Stimulated activated CD8-positive, alpha-beta memory T cell treated with anti-CD3 and anti-CD28 coated beads, Interleukin-2, amount 100 ng/mL, for 1 hour (primary cell): ENCODE measurements around the gene PUS7.
"Not testable (repeated sequence)": the region's sequence is repeated elsewhere in the genome, so short reads cannot be mapped to it uniquely, and the experiment has no call there.

ENCODE experiments used
- DNase-seq, 2 donors: peaks; one replicate each; pipeline ENCODE4 v3.0.0-alpha.2; 2020; ENCODE audit warnings: low read depth in 2 of 2

Gene PUS7

GRCh38 chr7:105497016-105497415 lies 25.1 kb downstream of the PUS7 start:
- no peak for DNase-seq

GRCh38 chr7:105496521-105496920 lies 25.6 kb downstream of the PUS7 start:
- DNase-seq = no peak

GRCh38 chr7:105493923-105494315 lies 28.2 kb downstream of the PUS7 start:
- DNase-seq = no peak

GRCh38 chr7:105493196-105493922 lies 28.7 kb downstream of the PUS7 start:
- DNase-seq = no peak

GRCh38 chr7:105489409-105489808 lies 32.7 kb downstream of the PUS7 start:
- no peak for DNase-seq

DNA sequence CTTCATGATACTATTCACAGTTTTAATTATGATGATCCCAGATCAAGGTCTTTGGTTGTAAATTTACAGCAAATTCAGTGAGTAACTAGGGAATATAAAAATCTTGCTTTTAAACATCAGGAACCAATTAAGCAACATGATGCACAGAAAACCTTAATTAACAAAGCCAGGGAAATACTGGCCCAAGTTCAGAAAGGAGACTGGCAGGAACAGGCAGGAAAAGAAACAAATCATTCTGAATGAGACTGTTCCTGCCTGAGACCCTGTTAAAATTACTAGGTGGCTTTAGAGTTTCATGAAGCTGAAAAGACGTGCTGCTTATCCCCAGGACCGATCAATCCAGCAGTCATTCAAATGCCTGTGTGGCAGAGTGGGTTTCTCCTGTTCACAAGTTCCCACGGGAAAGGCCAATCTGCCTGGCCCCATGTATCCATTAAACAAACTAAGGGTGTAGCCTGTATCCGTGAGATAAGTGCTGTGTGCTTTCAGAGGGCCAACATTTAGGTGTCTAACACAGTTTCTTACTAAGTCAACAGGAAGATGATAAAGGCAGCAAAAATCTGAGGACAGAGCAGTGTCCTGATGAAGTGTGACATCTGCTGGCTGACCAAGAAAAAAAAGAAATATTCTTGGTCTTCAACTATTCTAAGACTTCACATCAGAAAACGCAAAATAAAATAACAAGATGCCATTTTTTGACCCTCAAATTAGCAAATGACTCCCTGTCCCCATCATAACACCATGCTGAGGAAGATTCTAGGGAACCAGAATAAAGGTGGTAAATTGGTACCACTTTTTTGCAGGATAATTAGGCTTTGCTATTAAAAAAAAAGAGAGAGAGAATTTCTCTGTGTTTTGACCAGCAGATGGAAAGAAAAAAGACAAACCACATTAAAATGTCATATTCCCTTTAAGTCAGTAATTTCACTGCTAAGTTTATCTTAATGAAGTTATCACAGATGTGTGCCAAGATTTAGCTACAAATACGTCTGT lies 34.2 kb downstream of the PUS7 start:
- no peak for DNase-seq

DNA sequence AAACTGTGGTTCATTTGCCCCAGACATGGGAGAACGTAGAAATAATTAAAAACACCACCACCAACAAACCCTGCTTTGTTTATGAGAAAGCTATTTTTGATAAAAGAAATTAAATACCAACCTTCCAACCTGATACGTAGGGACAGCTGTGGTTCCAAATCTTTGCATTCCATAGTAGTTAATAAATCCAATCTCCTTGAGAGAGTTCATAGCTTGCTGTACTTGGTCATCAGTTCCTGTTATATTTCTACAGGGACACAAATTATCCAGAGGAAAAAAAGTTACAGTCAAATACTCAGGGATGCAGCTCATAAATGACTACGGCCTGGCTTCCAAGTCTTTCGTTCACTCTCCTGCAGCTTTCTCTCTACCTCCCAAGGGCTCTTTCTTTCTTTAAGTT lies 41.1 kb downstream of the PUS7 start:
- DNase-seq = no peak

DNA sequence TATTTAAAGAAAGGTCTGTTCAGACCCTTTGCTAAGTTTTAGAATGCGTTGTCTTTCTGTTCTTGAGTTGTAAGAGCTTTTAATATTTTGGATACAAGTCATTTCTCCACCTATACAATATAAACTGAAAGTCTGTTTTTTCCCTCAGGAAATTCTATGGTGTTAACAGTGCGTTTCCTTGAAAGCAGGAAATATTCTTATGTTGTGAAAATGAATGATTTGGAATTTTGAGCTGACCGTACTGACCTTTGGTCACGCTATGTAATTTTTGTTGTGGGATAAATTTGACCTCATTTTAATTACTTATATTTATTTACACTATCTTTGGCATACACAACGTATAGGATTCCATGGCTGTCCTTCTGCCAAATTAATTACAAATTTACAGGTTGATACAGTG lies 43.5 kb downstream of the PUS7 start:
- DNase-seq = no peak

- DNase-seq = no peak
These were observed 44.2 kb downstream of the PUS7 start for GRCh38 chr7:105477908-105478307.

- no peak for DNase-seq
These were observed 48.0 kb downstream of the PUS7 start for GRCh38 chr7:105474045-105474444.

DNA sequence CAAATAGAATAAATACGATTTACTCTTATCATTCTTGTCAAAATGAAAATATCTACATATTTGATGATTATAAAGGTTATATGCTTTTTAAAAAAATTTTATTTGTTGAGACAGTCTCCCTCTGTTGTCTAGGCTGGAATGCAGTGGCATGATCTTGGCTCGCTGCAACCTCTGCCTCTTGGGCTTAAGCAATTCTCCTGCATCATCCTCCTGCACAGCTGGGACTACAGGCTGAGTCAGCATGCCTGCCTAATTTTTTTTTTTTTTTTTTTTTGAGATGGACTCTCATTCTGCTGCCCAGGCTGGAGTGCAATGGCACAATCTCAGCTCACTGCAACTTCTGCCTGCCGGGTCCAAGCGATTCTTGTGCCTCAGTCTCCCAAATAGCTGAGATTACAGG lies 48.9 kb downstream of the PUS7 start:
- no peak for DNase-seq

DNA sequence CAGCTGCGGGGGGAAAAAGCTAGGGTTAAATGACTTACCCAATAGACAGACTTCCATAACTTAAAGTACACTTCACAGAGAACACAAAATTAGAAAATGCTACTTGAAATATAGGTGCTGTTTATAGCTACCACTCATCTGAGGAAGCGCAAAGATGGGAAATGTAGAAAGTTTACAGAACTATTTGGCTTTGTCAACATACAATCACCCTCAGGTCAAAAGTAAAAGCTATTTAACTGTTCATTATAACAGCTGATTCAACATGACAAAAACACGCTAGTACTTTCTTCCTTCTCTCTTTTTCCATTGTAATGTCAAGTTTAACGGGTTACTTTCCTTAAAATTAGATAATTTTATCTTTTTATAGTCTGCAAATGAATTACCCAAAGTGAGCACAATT lies 51.2 kb downstream of the PUS7 start:
- DNase-seq = no peak

DNA sequence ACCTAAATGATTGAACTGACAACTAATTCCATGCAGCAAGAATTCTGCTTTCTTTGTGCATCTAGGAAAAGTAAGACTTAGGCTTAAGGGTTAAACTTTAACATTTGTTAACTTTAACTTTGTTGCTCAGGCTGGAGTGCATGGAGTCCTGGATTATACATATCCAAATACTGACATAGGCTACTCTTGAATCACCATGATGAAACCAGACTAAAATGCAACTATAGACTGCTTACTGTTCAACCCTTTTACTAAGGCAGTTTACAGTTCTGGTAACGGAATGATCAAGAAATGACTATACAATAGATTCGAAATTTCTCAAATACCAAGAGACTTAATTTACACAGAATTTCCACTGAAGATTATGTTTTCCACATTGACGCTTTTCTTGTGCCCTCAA lies 52.0 kb downstream of the PUS7 start:
- no peak for DNase-seq

DNA sequence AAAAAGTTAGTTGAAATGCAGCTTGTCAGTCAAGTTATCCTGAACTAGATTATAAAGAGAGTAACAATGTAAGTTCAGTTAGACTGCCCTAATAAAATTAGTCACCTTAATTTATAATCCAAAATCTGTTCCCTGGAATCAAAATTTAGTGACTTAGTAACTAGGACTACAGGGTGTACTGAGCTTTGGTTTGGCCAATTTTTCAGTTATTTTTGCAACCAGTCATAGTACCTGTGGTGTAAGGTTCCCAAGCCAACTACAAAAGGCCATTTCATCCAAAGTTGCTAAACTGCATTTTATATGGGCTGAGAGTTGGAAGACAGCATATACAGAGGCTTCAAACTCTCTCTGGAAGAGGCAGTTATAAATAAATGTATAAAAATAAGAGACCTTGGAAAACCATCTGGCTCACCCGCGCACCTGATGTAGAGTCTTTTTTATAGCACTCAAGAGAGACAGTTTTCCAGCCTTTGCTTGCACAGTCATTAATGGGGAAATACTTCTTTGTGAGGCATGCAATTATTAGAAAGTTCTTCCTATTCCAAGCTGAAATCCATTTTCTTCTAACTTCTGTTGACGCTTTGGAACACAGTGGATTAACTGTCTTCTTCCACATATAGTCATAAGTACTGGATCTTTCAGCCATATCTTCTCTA lies 59.2 kb downstream of the PUS7 start:
- DNase-seq = no peak

DNA sequence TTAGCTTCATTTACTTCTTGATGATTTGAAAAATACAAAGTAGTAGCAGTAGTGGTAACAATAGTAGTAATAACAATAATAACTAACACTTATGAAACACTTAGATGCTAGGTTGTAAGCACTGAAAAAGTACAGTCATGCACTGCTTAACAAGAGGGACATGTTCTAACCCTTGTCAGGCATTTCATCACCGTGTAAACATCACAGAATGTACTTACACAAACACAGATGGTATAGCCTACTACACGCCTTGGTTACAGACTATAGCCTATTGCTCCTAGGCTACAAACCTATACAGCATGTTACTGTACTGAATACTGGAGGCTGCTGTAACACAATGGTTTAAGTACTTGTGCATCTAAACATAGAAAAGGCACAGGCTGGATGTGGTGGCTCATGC lies 60.6 kb downstream of the PUS7 start:
- DNase-seq = no peak

DNA sequence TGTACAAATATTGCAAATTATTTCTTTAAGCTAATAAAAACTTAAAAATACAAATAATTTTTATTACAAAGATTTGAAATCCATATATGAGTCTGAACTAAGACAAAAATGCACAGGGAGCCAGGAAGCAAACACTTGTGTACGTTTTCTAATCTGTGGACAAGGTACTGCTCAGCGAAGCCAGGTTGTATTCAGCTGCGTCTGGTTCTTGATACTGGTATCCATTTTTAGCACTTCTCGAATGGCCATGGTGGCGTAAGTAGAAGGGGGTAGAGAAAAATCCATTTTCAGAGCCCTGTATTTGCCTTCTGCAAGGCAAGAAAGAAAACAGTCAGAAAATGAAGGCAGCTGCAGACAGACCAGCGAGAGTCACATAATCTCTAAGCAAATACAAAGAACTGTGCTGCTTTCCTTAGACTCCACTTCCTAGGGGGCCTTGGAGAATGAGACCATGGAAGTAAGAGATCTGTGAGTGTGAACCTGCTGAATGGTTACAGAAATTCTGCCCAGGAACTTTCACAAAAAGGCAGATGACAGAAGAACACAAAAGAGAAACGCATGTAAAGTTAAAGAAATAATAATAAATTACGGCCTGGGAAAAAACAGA lies 64.3 kb downstream of the PUS7 start:
- DNase-seq = no peak

GRCh38 chr7:105454921-105455320 lies 67.2 kb downstream of the PUS7 start:
- no peak for DNase-seq

- DNase-seq = no peak
These were observed 67.8 kb downstream of the PUS7 start for GRCh38 chr7:105454095-105454747.

- no peak for DNase-seq
These were observed 70.0 kb downstream of the PUS7 start for GRCh38 chr7:105452085-105452484.

GRCh38 chr7:105450870-105451269 lies 71.2 kb downstream of the PUS7 start:
- DNase-seq = not testable (repeated sequence)

DNA sequence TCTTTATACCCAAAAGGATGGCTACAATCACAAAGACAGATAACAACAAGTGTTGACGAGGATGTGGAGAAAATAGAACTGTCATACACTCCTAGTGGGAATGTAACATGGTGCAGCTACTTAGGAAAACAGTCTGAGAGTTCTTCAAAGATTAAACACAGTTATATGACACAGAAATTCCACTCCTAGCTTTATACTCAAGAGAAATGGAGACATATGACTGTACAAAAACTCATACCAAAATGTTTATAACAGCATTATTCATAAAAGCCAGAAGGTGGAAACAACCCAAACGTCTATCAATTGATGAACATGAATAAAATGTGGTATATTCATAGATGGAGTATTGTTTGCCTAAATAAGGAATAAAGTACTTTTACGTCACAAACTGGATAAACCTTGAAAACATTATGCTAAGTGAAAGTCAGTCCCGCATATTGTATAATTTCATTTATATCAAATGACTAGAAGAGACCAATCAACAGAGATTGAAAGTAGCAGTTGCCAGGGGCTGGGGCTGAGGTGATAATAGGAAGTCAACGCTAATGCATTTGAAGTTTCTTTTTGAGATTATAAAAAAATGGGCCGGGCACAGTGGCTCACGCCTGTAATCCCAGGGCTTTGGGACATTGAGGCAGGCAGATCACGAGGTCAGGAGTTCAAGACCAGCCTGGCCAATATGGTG lies 71.8 kb downstream of the PUS7 start:
- DNase-seq = no peak
